HL-60/S4 treated with retinoic acid at 250 ng/mL for 4 days and 3 days (cell line): ENCODE measurements around the gene ITM2C.

Experiments used
- in situ Hi-C: fragments of 300-500 bp; cut with MboI; formaldehyde crosslinking; loops from 2 replicates; pipeline ENCODE4 v1.7.0; 2022; ENCODE audit warnings: low sequenced_read_pairs

ITM2C gene

GRCh38 chr2:230872151-230872967 lies 7.6 kb downstream of the ITM2C start:
- in situ Hi-C loops = no loop called here

DNA sequence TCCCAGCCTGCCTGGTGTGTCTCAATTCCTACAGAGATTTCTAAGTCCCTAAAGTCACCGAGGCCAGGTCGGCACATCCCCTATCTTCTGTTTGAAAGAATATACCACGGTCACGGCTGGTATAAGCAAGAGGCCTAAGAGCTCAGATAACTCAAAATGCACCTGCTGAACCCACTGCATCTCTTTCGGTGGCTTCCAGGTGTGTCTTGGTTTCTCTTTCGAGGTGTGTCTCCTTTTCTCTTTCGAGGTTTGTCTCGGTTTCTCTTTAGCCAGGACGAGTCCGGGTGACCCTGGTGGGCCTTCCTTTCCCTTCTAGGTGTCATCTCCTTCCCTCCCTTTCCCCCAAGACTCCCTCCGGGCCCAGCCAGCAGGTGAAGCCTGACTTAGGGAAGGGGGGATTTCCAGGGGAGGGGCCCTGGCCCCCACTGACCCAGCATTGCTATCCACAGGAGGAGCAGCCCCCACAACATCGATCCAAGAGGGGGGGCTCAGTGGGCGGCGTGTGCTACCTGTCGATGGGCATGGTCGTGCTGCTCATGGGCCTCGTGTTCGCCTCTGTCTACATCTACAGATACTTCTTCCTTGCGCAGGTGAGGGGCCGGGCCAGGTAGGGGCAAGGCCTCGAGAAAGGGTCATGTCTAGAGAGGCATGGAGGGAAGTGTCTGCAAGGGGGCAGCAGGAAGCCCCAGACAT lies 8.4 kb downstream of the ITM2C start:
- in situ Hi-C loops = no loop called here

DNA sequence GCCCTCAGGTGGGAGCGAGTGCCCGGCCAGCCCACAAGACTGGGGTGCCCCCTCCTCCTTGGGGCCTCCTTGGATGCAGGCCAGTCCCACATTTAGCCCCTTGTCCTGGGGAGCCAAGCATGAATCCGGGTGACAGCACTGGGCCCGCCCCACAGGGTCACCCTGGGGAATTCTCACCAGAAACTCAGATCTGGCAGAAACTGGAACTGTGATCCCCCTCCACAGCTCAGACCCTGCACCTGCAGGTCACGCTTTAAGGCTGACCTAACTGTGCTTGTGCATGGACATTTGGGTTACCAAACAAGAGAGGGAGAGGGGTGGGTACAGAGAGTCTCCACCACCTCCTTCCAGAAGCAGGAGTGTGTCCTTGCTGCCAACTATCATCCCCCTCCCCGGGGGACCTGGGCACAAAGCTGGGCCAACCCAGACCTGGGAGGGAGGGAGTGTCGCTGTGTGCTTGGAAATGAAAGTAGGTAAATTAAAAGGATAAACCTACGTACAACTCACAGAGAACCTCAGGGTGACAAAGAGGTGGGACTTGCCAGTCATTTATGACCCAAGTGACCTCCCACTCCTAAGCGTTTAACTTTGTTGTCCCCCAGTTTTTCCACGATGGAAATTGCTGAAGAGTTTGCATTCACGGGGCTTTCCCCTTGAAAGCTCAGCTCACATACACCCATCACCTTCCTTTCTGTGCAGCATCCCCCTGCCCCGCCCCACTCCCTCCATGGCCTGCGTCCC lies 9.1 kb downstream of the ITM2C start:
- in situ Hi-C loops = no loop called here

DNA sequence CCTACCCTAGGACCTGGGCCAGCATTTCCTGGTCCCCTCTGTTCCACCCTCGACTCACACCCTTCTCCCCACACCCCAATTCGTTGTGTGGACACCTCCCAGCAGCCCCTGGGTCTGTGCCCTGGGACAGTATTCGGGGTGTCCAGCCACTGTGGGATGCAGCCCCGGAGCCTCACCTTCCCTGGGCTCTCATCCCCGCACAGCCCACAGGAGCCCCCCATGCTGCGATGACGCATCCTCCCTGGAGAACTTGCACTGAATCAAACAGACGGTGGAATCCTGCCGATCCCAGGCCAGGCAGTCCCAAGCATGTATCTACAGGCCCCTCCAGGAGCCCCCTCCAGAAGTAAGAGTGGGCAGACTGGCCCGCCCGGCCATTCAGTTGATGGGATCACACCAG lies 9.7 kb downstream of the ITM2C start:
- in situ Hi-C loops = no loop called here

GRCh38 chr2:230874876-230875275 lies 10.1 kb downstream of the ITM2C start:
- in situ Hi-C loops = no loop called here

DNA sequence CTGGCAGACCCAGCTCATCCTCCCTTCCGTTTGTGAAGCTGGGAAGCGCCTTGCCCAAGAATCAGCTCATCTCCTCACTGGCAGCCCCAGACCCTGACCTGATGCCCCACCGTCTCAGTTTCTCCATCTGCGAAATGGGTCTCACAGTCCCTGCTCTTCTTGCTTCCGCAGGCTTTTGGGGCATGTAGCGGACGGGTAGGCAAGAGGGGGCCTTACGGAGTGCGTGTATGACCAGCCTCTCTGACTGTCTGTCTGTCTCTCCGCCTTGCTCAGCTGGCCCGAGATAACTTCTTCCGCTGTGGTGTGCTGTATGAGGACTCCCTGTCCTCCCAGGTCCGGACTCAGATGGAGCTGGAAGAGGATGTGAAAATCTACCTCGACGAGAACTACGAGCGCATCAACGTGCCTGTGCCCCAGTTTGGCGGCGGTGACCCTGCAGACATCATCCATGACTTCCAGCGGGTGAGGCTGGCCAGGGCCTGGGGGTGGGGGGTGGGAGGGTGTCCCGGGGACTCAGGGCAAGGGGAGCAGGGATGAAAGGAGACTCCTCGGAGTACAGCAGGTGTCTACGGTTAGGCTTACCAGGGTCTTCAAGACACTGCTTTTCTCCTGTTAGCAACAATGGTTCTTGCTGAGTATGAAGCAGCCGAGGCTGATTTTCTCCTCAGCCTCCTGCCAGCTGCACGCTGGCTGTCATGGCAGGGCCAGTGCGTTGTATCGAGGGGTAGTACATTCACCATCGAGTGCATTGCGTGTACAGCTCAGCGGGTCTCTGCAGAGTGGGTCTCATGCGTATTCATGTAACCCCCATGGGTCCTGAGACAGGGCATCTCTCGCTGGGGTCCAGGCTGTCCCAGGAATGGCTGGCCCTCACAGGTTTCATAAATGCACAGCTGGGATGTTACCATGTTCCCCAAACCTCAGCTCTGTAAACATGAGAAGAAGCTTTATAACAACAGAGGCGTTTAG lies 10.9 kb downstream of the ITM2C start:
- in situ Hi-C loops = no loop called here

GRCh38 chr2:230877116-230877758 lies 12.5 kb downstream of the ITM2C start:
- in situ Hi-C loops = no loop called here

DNA sequence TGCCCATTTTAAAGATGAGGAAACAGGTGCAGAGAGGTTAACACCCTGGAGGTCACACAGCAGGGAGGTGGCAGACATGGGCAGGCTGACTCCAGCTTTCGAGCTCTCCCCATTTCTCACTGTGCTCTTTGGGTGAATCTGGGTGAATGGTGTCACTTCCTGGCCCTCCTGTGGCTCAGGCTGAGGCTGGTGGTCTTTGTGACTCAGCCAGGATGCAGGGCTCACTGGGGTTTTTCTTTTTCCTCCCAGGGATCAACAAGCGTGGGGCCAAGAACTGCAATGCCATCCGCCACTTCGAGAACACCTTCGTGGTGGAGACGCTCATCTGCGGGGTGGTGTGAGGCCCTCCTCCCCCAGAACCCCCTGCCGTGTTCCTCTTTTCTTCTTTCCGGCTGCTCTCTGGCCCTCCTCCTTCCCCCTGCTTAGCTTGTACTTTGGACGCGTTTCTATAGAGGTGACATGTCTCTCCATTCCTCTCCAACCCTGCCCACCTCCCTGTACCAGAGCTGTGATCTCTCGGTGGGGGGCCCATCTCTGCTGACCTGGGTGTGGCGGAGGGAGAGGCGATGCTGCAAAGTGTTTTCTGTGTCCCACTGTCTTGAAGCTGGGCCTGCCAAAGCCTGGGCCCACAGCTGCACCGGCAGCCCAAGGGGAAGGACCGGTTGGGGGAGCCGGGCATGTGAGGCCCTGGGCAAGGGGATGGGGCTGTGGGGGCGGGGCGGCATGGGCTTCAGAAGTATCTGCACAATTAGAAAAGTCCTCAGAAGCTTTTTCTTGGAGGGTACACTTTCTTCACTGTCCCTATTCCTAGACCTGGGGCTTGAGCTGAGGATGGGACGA lies 13.2 kb downstream of the ITM2C start:
- in situ Hi-C loops = no loop called here

GRCh38 chr2:230878599-230879188 lies 14.0 kb downstream of the ITM2C start:
- in situ Hi-C loops = no loop called here

- in situ Hi-C loops = no loop called here
Measured at GRCh38 chr2:230879271-230879882, 14.6 kb downstream of the ITM2C start.

DNA sequence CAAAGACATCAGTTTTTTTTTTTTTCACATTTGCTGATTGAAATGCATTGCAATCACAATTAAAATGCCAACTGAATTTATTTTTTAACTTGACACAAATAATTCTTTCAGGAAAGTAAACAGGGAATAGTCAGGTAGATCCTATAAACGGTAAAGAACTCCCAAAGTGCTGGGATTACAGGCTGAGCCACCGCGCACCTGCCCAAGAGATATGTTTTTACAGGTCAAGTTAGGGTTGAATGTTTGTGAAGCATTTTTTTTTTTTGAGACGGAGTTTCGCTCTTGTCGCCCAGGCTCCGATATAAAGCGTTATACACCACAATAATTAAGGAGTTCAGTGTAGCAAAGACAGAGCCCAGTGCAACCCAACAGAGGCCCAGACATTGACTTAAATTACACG lies 15.1 kb downstream of the ITM2C start:
- in situ Hi-C loops = no loop called here

GRCh38 chr2:230881840-230882239 lies 17.1 kb downstream of the ITM2C start:
- in situ Hi-C loops = no loop called here

GRCh38 chr2:230885463-230886130 lies 20.9 kb downstream of the ITM2C start:
- in situ Hi-C loops = no loop called here

GRCh38 chr2:230886206-230886605 lies 21.5 kb downstream of the ITM2C start:
- in situ Hi-C loops = no loop called here

DNA sequence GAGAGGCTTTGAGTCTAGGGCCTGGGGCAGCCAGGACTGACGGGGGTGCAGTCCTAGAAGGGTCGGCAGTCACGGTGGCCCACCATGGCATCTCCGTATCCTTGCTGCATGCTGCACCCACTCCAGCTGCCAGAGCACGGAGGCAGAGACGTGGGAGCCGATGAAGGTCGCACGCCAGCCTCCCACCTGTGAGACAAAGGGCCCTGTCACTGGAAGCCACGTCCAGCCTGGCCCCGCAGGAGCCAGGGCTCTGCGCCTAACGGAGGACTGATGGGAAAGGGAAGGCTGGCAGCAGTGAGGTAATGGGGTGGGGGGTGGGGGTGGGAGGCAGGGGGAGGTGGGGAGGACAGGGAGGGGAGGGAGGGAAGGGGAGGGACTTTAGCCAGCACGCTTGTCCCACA lies 21.9 kb downstream of the ITM2C start:
- in situ Hi-C loops = no loop called here

DNA sequence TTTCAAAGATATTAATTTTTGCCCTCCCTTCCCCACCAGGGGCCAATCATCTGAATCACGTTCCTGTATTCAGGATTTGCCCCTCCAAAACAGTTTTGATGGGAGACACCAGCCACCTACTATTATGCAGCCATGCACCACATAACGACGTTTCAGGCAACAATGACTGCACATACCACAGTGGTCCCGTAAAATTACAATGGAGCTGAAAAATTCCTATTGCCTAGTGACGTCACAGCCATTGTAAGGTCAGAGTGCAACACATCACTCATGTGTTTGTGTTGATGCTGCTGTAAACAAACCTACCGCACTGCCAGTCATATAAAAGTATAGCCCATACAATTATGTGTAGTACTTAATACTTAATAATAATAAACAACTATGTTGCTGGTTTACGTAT lies 22.6 kb downstream of the ITM2C start:
- in situ Hi-C loops = no loop called here

DNA sequence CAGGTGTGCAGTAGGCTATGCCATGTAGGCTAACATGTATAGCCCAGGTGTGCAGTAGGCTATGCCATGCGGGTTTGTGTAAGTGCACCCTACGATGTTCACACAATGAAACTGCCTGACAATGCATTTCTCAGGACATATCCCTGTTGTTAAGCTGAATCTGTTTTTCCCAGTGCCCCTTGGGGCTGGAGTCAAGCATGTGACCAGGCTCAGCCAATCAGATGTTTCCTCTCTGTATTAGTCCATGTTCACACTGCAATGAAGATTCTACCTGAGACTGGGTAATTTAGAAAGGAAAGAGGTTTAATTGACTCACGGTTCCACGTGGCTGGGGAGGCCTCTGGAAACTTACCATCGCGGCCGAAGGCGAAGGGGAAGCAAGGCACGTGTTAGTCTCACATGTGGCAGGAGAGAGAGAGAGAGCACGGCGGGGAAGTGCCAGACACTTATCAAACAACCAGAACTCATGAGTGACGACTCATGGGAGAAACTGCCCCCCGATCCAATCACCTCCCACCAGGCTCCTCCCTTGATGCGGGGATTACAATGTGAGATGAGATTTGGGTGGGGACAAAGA lies 24.2 kb downstream of the ITM2C start:
- in situ Hi-C loops = no loop called here
